GM12878 (cell line): ENCODE results near the gene PREX1. TPM values are rescaled to one million over a fixed set of nuclear protein-coding genes. Genes with fewer than 3 reads are reported as not detected.
A peak's percentile ranks its signal among the peaks of the same experiment; 100 is the strongest.

ENCODE experiments used
- ATAC-seq: fragments of 200-7000 bp; cut with Tn5 transposase; 3 replicates; pipeline ENCODE4 v1.9.1; 2020; ENCODE audit warnings: mild to moderate bottlenecking, moderate library complexity
- Bru-seq: library from RNA; stranded (reverse); fragments of 400-500 nt; gene quantifications from one replicate; lab custom pipeline; 2021; lab: Mats Ljungman, UMichigan
- BruChase-seq, 2 experiments: library from RNA; stranded (reverse); fragments of 400-500 nt; gene quantifications; one replicate each; lab custom pipeline; 2021; lab: Mats Ljungman, UMichigan
- BruUV-seq: library from RNA; stranded (reverse); fragments of 400-500 nt; replicated peaks from 2 replicates; lab custom pipeline; 2021; lab: Mats Ljungman, UMichigan
- CTCF ChIA-PET: fragments of 300-600 bp; sonication (Branson Sonifier 250); formaldehyde crosslinking; extraction: SDS; loops from one replicate; lab custom pipeline; 2021; ENCODE audit warnings: inconsistent platforms; lab: Yijun Ruan, JAX
- POLR2A ChIA-PET: fragments of 350-600 bp; formaldehyde crosslinking; extraction: SDS; loops from one replicate; lab custom pipeline; 2021; ENCODE audit warnings: inconsistent platforms; lab: Charles Lee
- RAD21 ChIA-PET: fragments of 300-600 bp; sonication (Branson Sonifier 250); formaldehyde crosslinking; loops from one replicate; lab custom pipeline; 2023; ENCODE audit warnings: antibody characterized with exemption; ENCODE audit not compliant: unreplicated experiment; lab: Charles Lee
- SMC1A ChIA-PET: fragments of 300-600 bp; sonication (Branson Sonifier 250); formaldehyde crosslinking; loops from one replicate; lab custom pipeline; 2023; ENCODE audit not compliant: unreplicated experiment, uncharacterized antibody; lab: Charles Lee
- DNase-seq: peaks from one replicate; pipeline ENCODE4 v3.0.0-alpha.2; 2011; ENCODE audit warnings: low read depth, low spot score
- FAIRE-seq: peaks from 3 replicates; lab custom pipeline; 2011; peaks lifted over from hg19 to GRCh38; lab: Jason Lieb, UNC
- H2AFZ ChIP-seq: 2 replicates; pipeline ENCODE4 v1.6.0; 2011; ENCODE audit warnings: low read depth, low read length, control low read depth; ENCODE audit not compliant: control insufficient read depth
- H3K27ac ChIP-seq: 2 replicates; pipeline ENCODE4 v1.5.1; 2011; ENCODE audit warnings: control low read depth; ENCODE audit not compliant: control insufficient read depth, insufficient read depth
- H3K27me3 ChIP-seq, 2 experiments: replicated peaks in 1 of 2; 2 replicates each; pipeline versions ENCODE4 v1.6.0 to v1.6.1; 2011; ENCODE audit warnings: low read length in 1 of 2; ENCODE audit not compliant: control insufficient read depth in 2 of 2, insufficient read depth in 2 of 2
- H3K36me3 ChIP-seq, 2 experiments: 2 replicates each; pipeline ENCODE4 v1.5.1; 2011; ENCODE audit warnings: low read length in 1 of 2; ENCODE audit not compliant: control insufficient read depth in 2 of 2, insufficient read depth in 2 of 2
- H3K4me1 ChIP-seq: 2 replicates; pipeline ENCODE4 v1.6.1; 2011; ENCODE audit warnings: mild to moderate bottlenecking, low read length, moderate library complexity, mixed read lengths; ENCODE audit not compliant: control insufficient read depth, insufficient read depth
- H3K4me2 ChIP-seq: 2 replicates; pipeline ENCODE4 v1.6.0; 2011; ENCODE audit warnings: control low read depth; ENCODE audit not compliant: control insufficient read depth, insufficient read depth
- H3K4me3 ChIP-seq: fragments of 200-600 bp; sonication (generic); 2 replicates; pipeline ENCODE4 v1.5.1; 2016
- H3K79me2 ChIP-seq: 2 replicates; pipeline ENCODE4 v1.6.0; 2011; ENCODE audit warnings: low read length; ENCODE audit not compliant: control insufficient read depth, insufficient read depth
- H3K9ac ChIP-seq: 2 replicates; pipeline ENCODE4 v1.8.0; 2011; ENCODE audit warnings: low read length, control low read depth, mixed read lengths; ENCODE audit not compliant: control insufficient read depth, insufficient read depth
- H3K9me3 ChIP-seq: replicated peaks from 3 replicates; pipeline ENCODE4 v1.5.1; 2011; ENCODE audit warnings: mild to moderate bottlenecking, low read length; ENCODE audit not compliant: control insufficient read depth, insufficient read depth
- H4K20me1 ChIP-seq: 2 replicates; pipeline ENCODE4 v1.6.0; 2011; ENCODE audit not compliant: control insufficient read depth, insufficient read depth
- BHLHE40 ChIP-seq, 2 experiments: fragments of 450-650 bp in 1 of 2; IDR thresholded peaks; 2 replicates each; pipeline ENCODE4 v1.6.1; 2011 to 2017; ENCODE audit warnings: low read depth in 2 of 2, borderline replicate concordance in 1 of 2, improper control_type of control experiment in 1 of 2, low read length in 1 of 2, mild to moderate bottlenecking in 1 of 2
- CUX1 ChIP-seq: IDR thresholded peaks from 2 replicates; pipeline ENCODE4 v1.6.1; 2012; ENCODE audit warnings: improper control_type of control experiment, low read depth, low read length; ENCODE audit not compliant: insufficient replicate concordance
- HDGF ChIP-seq: fragments of 450-650 bp; IDR thresholded peaks from 2 replicates; pipeline ENCODE4 v1.6.1; 2016; ENCODE audit warnings: antibody characterized with exemption
- NRF1 ChIP-seq: conservative IDR thresholded peaks from 2 replicates; pipeline ENCODE4 v1.6.1; 2011; ENCODE audit warnings: mild to moderate bottlenecking, low read depth, low read length, improper control_type of control experiment
- PBX3 ChIP-seq: IDR thresholded peaks from 2 replicates; pipeline ENCODE4 v1.6.1; 2011; ENCODE audit warnings: mild to moderate bottlenecking, low read depth, low read length, moderate library complexity; ENCODE audit not compliant: insufficient replicate concordance
- PKNOX1 ChIP-seq: fragments of 450-650 bp; IDR thresholded peaks from 2 replicates; pipeline ENCODE4 v1.6.1; 2016; ENCODE audit warnings: mild to moderate bottlenecking
- POLR2AphosphoS2 ChIP-seq: IDR thresholded peaks from 2 replicates; pipeline ENCODE4 v1.6.1; 2011; ENCODE audit warnings: low read depth, mild to moderate bottlenecking, low read length, improper control_type of control experiment, moderate library complexity
- SUZ12 ChIP-seq: fragments of 200-600 bp; sonication (generic); IDR thresholded peaks from one replicate; pipeline ENCODE4 v1.6.1; 2018; ENCODE audit warnings: antibody characterized with exemption, mild to moderate bottlenecking; ENCODE audit not compliant: unreplicated experiment
- WGBS: methylation state at CpG from one replicate; pipeline ENCODE4 v1.1.6; 2016; ENCODE audit warnings: low lambda C conversion rate; ENCODE audit not compliant: insufficient replicate concordance, insufficient coverage; ENCODE audit errors: missing lambda C conversion rate; 5-methylcytosine and 5-hydroxymethylcytosine counted together
- in situ Hi-C: fragments of 300-500 bp; cut with MboI; formaldehyde crosslinking; loops from 9 replicates; pipeline ENCODE4 v1.14.3; 2018; ENCODE audit warnings: mixed read lengths
- intact Hi-C: fragments of 100-400 bp; cut with micrococcal nuclease; formaldehyde crosslinking; loops from one replicate; pipeline ENCODE4 v1.14.2; 2022; ENCODE audit not compliant: unreplicated experiment
- long read RNA-seq, 2 experiments: library from polyadenylated mRNA; unstranded; transcript quantifications; one replicate each; pipeline ENCODE4 v2.0.0, GENCODE V29; 2019 to 2020
- polyA minus RNA-seq, 3 experiments: library from RNA; depleted of rRNA, polyadenylated mRNA; stranded (reverse); fragments of >200 nt; gene quantifications; 2 replicates each; pipeline ENCODE4 v1.2.3, GENCODE V29; 2011
- polyA plus RNA-seq, 11 experiments: library from polyadenylated mRNA; depleted of rRNA in 4 of 11; unstranded in 6 of 11; stranded (reverse) in 5 of 11; fragments of >200 nt; fragmentation: Nextera tagmentation in 4 of 11; fragmentation: Illumina TruSeq in 1 of 11; extraction: Ambion mirVana in 4 of 11; extraction: Trizol in 1 of 11; gene quantifications; 1 replicate in 1 of 11; 2 replicates in 10 of 11; pipeline versions ENCODE4 v1.2.1 to v1.2.3, GENCODE V29; 2011 to 2016; ENCODE audit warnings: inconsistent platforms in 2 of 11, missing spikeins in 2 of 11, low read depth in 1 of 11
- total RNA-seq, 4 experiments: library from RNA; depleted of rRNA in 3 of 4; stranded (reverse); fragments of >200 nt in 3 of 4; fragmentation: Illumina TruSeq in 1 of 4; extraction: Trizol in 1 of 4; gene quantifications; 2 replicates each; pipeline versions ENCODE4 v1.2.1 to v1.2.3, GENCODE V29; 2013 to 2021

The PREX1 gene
- total RNA-seq (2013; cell fraction: nucleolus; rRNA removed) = 138 and 148 TPM in 2 replicates
- total RNA-seq (2014; rRNA removed) (79.5 and 82.6 TPM in 2 replicates), total RNA-seq (2014; rRNA removed; fragmentation: Illumina TruSeq; extraction: Trizol) (41.9 and 48.6 TPM in 2 replicates), total RNA-seq (2021) (108 and 114 TPM in 2 replicates), polyA plus RNA-seq (2011; rRNA removed) (16.3 and 29.3 TPM in 2 replicates), polyA plus RNA-seq (2014; fragmentation: Illumina TruSeq; extraction: Trizol) (25.2 and 49.0 TPM in 2 replicates), polyA plus RNA-seq (2014; fragmentation: Nextera tagmentation; extraction: Ambion mirVana) (1 to 10 TPM; 2.6 to 6.7 TPM), polyA plus RNA-seq (2014; rRNA removed) (60.5 and 76.1 TPM in 2 replicates), polyA plus RNA-seq (2016; fragmentation: Nextera tagmentation; extraction: Ambion mirVana) (10 to 100 TPM; 17.7 to 22.1 TPM), polyA minus RNA-seq (2011; rRNA and poly(A)+ RNA removed) (42.1 and 65.5 TPM in 2 replicates), Bru-seq, nascent RNA (percentile 87 among the genes with signal in this experiment), BruChase-seq, experiment 1, labeled RNA remaining after a 6-hour chase (percentile 91 among the genes with signal in this experiment), BruChase-seq, experiment 2, labeled RNA remaining after a 2-hour chase (percentile 86 among the genes with signal in this experiment)
- 23.6 TPM for polyA plus RNA-seq (2011; ENCODE audit: low read depth)
- 30.8 and 32.4 TPM in 2 replicates for polyA plus RNA-seq (2011; cell fraction: cytosol; rRNA removed)
- 74.6 and 90.7 TPM in 2 replicates for polyA plus RNA-seq (2011; cell fraction: nucleus; rRNA removed)
- 56.3 and 62.3 TPM in 2 replicates for polyA plus RNA-seq (2012)
- polyA minus RNA-seq (2011; cell fraction: cytosol; rRNA and poly(A)+ RNA removed) = 21.6 and 22.1 TPM in 2 replicates
- polyA minus RNA-seq (2011; cell fraction: nucleus; rRNA and poly(A)+ RNA removed) = 31.8 and 50.9 TPM in 2 replicates
- long read RNA-seq, experiment 1, partial matches to known transcripts = 9 of 9 reads
- long read RNA-seq, experiment 1, other reads (novel, unspliced or antisense) = 0 of 9 reads
- long read RNA-seq, experiment 2, partial matches to known transcripts = 6 of 9 reads
- long read RNA-seq, experiment 2, other reads (novel, unspliced or antisense) = 3 of 9 reads

GRCh38 chr20:48827855-48828733, at the start of gene PREX1:
Gene PREX1, minus strand, starts transcription at chr20:48827999. Its CDS starts 139 bp downstream, at chr20:48827860.
- DNase-seq (no peak), FAIRE-seq (no peak), ATAC-seq (peak; percentile 53)
- peak within 1 kb of the TSS; percentile 86 for H3K27ac ChIP-seq
- no TSS peak for BruUV-seq
- CTCF ChIA-PET = interaction anchor here (0.6 to 4.9 kb wide), 11 partner anchors 9 to 171 kb away, joined by 3 to 35 read pairs (median 5); no protein-coding TSS in a partner anchor
- peaks cover 49% of the 10 kb centered on the region for H3K79me2 ChIP-seq
- H3K9ac ChIP-seq = peak within 1 kb of the TSS; percentile 94
- intact Hi-C loops (loop anchor here (1.0 to 5.0 kb wide), 2 partner anchors 18 to 59 kb away; no protein-coding TSS in a partner anchor), in situ Hi-C loops (no loop called here)
- H2AFZ ChIP-seq = peak within 1 kb of the TSS; percentile 70
- no peaks in the 10 kb centered on the region for H3K9me3 ChIP-seq
- peak within 1 kb of the TSS; percentile 91 for H3K4me2 ChIP-seq
- H4K20me1 ChIP-seq = no peaks in the 10 kb centered on the region
- H3K4me3 ChIP-seq = peak within 1 kb of the TSS; percentile 99
- H3K36me3 ChIP-seq = no peaks in the 10 kb centered on the region
- H3K4me1 ChIP-seq = peaks cover 35% of the 10 kb centered on the region
- RAD21 ChIA-PET = interaction anchor here (0.8 to 6.1 kb wide), 12 partner anchors 10 to 170 kb away, joined by 3 to 41 read pairs (median 6); no protein-coding TSS in a partner anchor
- no peaks in the 10 kb centered on the region for H3K27me3 ChIP-seq
- SMC1A ChIA-PET = interaction anchor here (1.6 to 5.2 kb wide), 8 partner anchors 10 to 90 kb away, joined by 5 to 36 read pairs (median 10); no protein-coding TSS in a partner anchor
- 4% methylated on average over 56 of the region's 128 CpGs for WGBS
- POLR2A ChIA-PET = interaction anchor here (0.6 to 5.5 kb wide), 13 partner anchors 10 to 107 kb away, joined by 3 to 45 read pairs (median 4); no protein-coding TSS in a partner anchor
- TF ChIP-seq HDGF = no peak
- no peak for TF ChIP-seq CUX1
- TF ChIP-seq PBX3 = no peak
- no peak for TF ChIP-seq SUZ12
- TF ChIP-seq BHLHE40 (IDR thresholded peaks at IDR 0.05; ENCODE audit: borderline replicate concordance in 1 of 2, low read depth in 2 of 2, low read length in 1 of 2) = peak; percentile 69 to 95; a peak in 3 of 4 replicates
- no peak for TF ChIP-seq PKNOX1
- no peak for TF ChIP-seq POLR2AphosphoS2
- no peak for TF ChIP-seq NRF1
